Measurements from ENCODE around the gene NCKAP5. TPM values are rescaled to one million over a fixed set of nuclear protein-coding genes. Genes with fewer than 3 reads are reported as not detected.

The NCKAP5 gene
- total and polyA plus RNA-seq, 9 of the 15 experiments (the other 6 are each of a cell fraction or from before 2014, with no cell fraction given): not detected

GRCh38 chr2:133240491-133241223 is 327.6 kb downstream of the NCKAP5 start:
- no TSS peak for BruUV-seq (replicated peaks)
- H3K79me2 ChIP-seq (ENCODE audit: control insufficient read depth, insufficient read depth, low read length): no peaks in the 10 kb centered on the region
- H2AFZ ChIP-seq (ENCODE audit: low read depth, low read length): no peak overlapping the region
- no peak for TF ChIP-seq SNAPC5 (CRISPR knock-in tag; IDR thresholded peaks at IDR 0.05)
- TF ChIP-seq LCOR (CRISPR knock-in tag; IDR thresholded peaks at IDR 0.05): no peak
- DNase-seq (ENCODE audit: extremely low read depth in 1 of 4, low spot score in 3 of 4): no peak
- no peak overlapping the region for H3K9ac ChIP-seq (ENCODE audit: insufficient read depth in 1 of 2, low read depth in 2 of 2, low read length in 2 of 2)
- H3K9me3 ChIP-seq (replicated peaks; ENCODE audit: control insufficient read depth, insufficient read depth, low read depth, low read length): no peaks in the 10 kb centered on the region
- no peaks in the 10 kb centered on the region for H3K4me1 ChIP-seq (replicated peaks in 1 of 2; ENCODE audit: control insufficient read depth in 2 of 2, insufficient read depth in 2 of 2, low read length in 2 of 2)
- H3K4me2 ChIP-seq (ENCODE audit: insufficient read depth, low read length): no peak overlapping the region
- no peaks in the 10 kb centered on the region for H3K36me3 ChIP-seq (ENCODE audit: control insufficient read depth, insufficient read depth, low read length)
- WGBS (ENCODE audit: insufficient coverage, low coverage, missing lambda C conversion rate): 0% methylated on average over 5 of the region's 5 CpGs
- CTCF ChIA-PET (ENCODE audit: low intra/inter-chr PET ratio): no interaction called here
- intact Hi-C loops (cut with micrococcal nuclease): no loop called here
- H4K20me1 ChIP-seq (replicated peaks; ENCODE audit: control insufficient read depth, insufficient read depth, low read length): no peaks in the 10 kb centered on the region
- POLR2A ChIA-PET: no interaction called here
- no peak for FAIRE-seq
- H3K27me3 ChIP-seq (ENCODE audit: control insufficient read depth in 2 of 2, insufficient read depth in 2 of 2, low read length in 2 of 2): no peaks in the 10 kb centered on the region
- no peaks in the 10 kb centered on the region for H3K9me1 ChIP-seq (ENCODE audit: control insufficient read depth, insufficient read depth, low read length)
- ATAC-seq: no peak
- in situ Hi-C loops (cut with MboI): no loop called here
- H3K4me3 ChIP-seq: no peak overlapping the region
- no peak overlapping the region for H3K27ac ChIP-seq (ENCODE audit: extremely low read depth, low read depth, low read length)

- CTCF ChIA-PET (ENCODE audit: low intra/inter-chr PET ratio): no interaction called here
- H3K27me3 ChIP-seq (ENCODE audit: control insufficient read depth in 2 of 2, insufficient read depth in 2 of 2, low read length in 2 of 2): no peaks in the 10 kb centered on the region
- in situ Hi-C loops (cut with MboI): no loop called here
- no peaks in the 10 kb centered on the region for H3K36me3 ChIP-seq (ENCODE audit: control insufficient read depth, insufficient read depth, low read length)
- H3K4me1 ChIP-seq (replicated peaks in 1 of 2; ENCODE audit: control insufficient read depth in 2 of 2, insufficient read depth in 2 of 2, low read length in 2 of 2): no peaks in the 10 kb centered on the region
- WGBS (ENCODE audit: insufficient coverage, low coverage, missing lambda C conversion rate): 0% methylated on average over 1 of the region's 1 CpG
- no peaks in the 10 kb centered on the region for H3K79me2 ChIP-seq (ENCODE audit: control insufficient read depth, insufficient read depth, low read length)
- POLR2A ChIA-PET: interaction anchor here (0.6 kb wide), 1 partner anchor 1009 kb away, joined by 3 read pairs; no protein-coding TSS in a partner anchor
- H4K20me1 ChIP-seq (replicated peaks; ENCODE audit: control insufficient read depth, insufficient read depth, low read length): no peaks in the 10 kb centered on the region
- BruUV-seq (replicated peaks): no TSS peak
- ATAC-seq: no peak
- H3K4me3 ChIP-seq: no peak overlapping the region
- H3K9me3 ChIP-seq (replicated peaks; ENCODE audit: control insufficient read depth, insufficient read depth, low read depth, low read length): no peaks in the 10 kb centered on the region
- no peak overlapping the region for H3K27ac ChIP-seq (ENCODE audit: extremely low read depth, low read depth, low read length)
- H3K9ac ChIP-seq (ENCODE audit: insufficient read depth in 1 of 2, low read depth in 2 of 2, low read length in 2 of 2): no peak overlapping the region
- no peak for DNase-seq (ENCODE audit: extremely low read depth in 1 of 4, low spot score in 3 of 4)
- H3K9me1 ChIP-seq (ENCODE audit: control insufficient read depth, insufficient read depth, low read length): no peaks in the 10 kb centered on the region
- H2AFZ ChIP-seq (ENCODE audit: low read depth, low read length): no peak overlapping the region
- H3K4me2 ChIP-seq (ENCODE audit: insufficient read depth, low read length): no peak overlapping the region
- no peak for FAIRE-seq
- intact Hi-C loops (cut with micrococcal nuclease): no loop called here
- no peak for TF ChIP-seq SNRNP70 (optimal IDR thresholded peaks at IDR 0.05; ENCODE audit: low read depth, low read length)
- TF ChIP-seq HEY1 (CRISPR knock-in tag; IDR thresholded peaks at IDR 0.05; ENCODE audit: borderline replicate concordance): no peak
- no peak for TF ChIP-seq SIX5 (IDR thresholded peaks at IDR 0.05; ENCODE audit: borderline replicate concordance in 1 of 2, insufficient read depth in 1 of 2, low read depth in 1 of 2, low read length in 2 of 2)
- no peak for TF ChIP-seq U2AF1 (optimal IDR thresholded peaks at IDR 0.05; ENCODE audit: low read depth, low read length)
- TF ChIP-seq EZH2 (IDR thresholded peaks at IDR 0.05; ENCODE audit: borderline replicate concordance, low read depth, low read length): no peak
- no peak for TF ChIP-seq GTF3C2 (IDR thresholded peaks at IDR 0.05; ENCODE audit: borderline replicate concordance, extremely low read depth, insufficient read length)
- no peak for TF ChIP-seq OTX1 (CRISPR knock-in tag; IDR thresholded peaks at IDR 0.05)
- TF ChIP-seq NFRKB (IDR thresholded peaks at IDR 0.05; ENCODE audit: low read depth): no peak
- TF ChIP-seq RAD51 (IDR thresholded peaks at IDR 0.05; ENCODE audit: borderline replicate concordance, low read depth): no peak
- TF ChIP-seq ASH1L (IDR thresholded peaks at IDR 0.05; ENCODE audit: borderline replicate concordance, low read depth, partially characterized antibody): no peak
- no peak for TF ChIP-seq SLC30A9 (CRISPR knock-in tag; IDR thresholded peaks at IDR 0.05)
- TF ChIP-seq XRCC3 (IDR thresholded peaks at IDR 0.05): no peak
Measured at GRCh38 chr2:133235968-133236367, 332.3 kb downstream of the NCKAP5 start.

All from K562 (cell line).